Measurements from ENCODE around the gene MTHFD1L. TPM values are rescaled to one million over a fixed set of nuclear protein-coding genes. Genes with fewer than 3 reads are reported as not detected.

Gene MTHFD1L
- total RNA-seq, 6 experiments from 2014 or later: 67.5 to 88.7 (median 80.9) TPM

DNA sequence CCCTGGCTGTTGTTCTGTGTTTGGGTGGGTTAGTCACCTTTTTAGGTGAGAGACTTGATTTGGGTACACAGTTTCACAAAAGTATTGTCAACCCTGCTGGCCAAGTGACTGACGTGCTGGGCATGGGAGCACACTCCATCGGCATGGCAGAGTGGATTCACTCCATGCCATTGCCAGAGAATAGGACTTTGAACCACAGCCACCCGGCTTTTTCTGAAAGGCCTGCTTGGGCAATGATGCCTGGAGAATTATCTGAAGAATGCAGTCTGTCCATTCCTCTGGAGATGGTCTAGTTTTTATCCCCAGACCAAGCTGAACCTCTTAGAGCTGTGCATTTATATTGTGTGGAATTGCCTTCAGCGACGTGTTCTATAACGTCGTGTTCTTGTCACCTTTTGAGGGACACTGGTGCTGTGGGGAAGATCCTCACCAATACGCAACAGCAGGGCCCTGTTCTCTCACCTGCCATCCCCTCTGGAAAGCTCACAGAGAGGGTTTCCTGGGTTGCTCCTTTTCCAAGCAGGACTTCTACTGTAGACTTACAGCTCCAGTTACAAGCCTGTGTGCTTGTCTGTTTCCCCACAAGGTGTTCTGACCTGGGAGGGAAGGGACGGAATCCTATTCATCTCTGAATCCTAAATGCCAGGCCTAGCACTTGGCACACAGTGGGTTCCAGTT is 190.9 kb downstream of the MTHFD1L start:
- H3K27ac Mint-ChIP-seq: peak overlapping the region; percentile 18; the same call in 1 of the 2 replicates
- peaks cover 27% of the 10 kb centered on the region for H3K4me1 Mint-ChIP-seq (ENCODE audit: low read depth)

DNA sequence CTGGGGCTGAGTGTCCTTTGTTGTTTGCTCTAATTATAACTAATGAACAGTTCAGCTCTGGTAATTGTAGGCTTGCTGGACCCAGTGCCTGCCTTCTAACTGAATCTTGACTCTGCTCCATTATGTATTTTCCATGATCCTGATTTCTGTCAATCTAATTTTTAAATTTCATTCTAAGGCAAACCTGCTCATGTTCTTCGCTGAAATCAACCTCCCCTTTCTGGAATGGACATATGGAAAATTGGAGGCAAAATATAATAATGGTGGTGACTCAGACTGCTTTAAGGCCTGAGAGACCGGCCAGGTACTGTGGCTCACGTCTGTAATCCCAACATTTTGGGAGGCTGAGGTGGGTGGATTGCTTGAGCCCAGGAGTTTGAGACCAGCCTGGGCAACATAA is 191.6 kb downstream of the MTHFD1L start:
- 0 out of 2 replicates have a peak overlapping the region, but pooled peaks have one; percentile 18 for H3K27ac Mint-ChIP-seq
- peaks cover 30% of the 10 kb centered on the region for H3K36me3 Mint-ChIP-seq (ENCODE audit: low read depth)
- TF ChIP-seq, protein P1, sequence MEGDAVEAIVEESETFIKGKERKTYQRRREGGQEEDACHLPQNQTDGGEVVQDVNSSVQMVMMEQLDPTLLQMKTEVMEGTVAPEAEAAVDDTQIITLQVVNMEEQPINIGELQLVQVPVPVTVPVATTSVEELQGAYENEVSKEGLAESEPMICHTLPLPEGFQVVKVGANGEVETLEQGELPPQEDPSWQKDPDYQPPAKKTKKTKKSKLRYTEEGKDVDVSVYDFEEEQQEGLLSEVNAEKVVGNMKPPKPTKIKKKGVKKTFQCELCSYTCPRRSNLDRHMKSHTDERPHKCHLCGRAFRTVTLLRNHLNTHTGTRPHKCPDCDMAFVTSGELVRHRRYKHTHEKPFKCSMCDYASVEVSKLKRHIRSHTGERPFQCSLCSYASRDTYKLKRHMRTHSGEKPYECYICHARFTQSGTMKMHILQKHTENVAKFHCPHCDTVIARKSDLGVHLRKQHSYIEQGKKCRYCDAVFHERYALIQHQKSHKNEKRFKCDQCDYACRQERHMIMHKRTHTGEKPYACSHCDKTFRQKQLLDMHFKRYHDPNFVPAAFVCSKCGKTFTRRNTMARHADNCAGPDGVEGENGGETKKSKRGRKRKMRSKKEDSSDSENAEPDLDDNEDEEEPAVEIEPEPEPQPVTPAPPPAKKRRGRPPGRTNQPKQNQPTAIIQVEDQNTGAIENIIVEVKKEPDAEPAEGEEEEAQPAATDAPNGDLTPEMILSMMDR (IDR thresholded peaks at IDR 0.05): no peak

More for the DNA sequence above, 190.9 kb downstream of the MTHFD1L start:
- TF ChIP-seq, protein P1 (IDR thresholded peaks at IDR 0.05): no peak
- peaks cover 37% of the 10 kb centered on the region for H3K36me3 Mint-ChIP-seq (ENCODE audit: low read depth)
- H3K27me3 Mint-ChIP-seq (ENCODE audit: insufficient read depth): no peaks in the 10 kb centered on the region; the same call in 1 of the 2 replicates
- no peak overlapping the region for H3K4me3 Mint-ChIP-seq
- H3K9me3 Mint-ChIP-seq: no peaks in the 10 kb centered on the region
- DNase-seq: no peak

DNA sequence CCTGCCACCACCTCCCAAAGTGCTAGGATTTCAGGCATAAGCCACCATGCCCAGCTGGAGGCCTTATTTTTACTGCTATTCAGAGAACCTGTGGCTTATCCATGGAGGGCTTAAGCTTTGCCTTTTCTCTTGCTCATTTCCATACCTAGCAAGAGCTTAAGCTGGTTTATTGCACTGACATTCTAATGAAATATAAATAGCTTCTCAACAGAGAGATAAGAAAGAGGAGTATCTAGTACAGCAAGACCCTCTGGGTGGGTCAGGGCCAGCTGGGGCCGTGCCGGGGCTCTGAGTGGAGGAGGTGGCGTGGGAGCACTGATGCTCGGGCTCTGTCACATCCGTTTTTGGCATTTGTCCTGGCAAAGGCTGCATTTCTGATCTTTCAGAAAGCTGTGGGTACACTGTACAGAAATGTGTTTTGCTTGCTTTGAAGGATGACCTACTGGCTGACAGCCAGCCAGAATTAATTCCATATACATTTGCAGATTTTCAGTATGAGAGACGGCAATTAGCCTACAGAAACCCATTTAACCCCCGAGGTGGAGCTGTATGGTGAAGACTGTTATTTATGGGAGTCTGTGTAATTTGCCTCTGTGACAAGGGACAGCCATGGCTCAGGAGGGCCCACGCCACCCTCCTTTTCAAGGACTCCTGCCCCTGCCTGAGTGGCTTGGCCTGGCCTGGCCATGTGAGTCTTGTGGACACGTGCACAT is 192.7 kb downstream of the MTHFD1L start:
- DNase-seq: no peak
- no peak overlapping the region for H3K4me3 Mint-ChIP-seq
- H3K4me1 Mint-ChIP-seq (ENCODE audit: low read depth): peaks cover 34% of the 10 kb centered on the region
- H3K36me3 Mint-ChIP-seq (ENCODE audit: low read depth): peaks cover 29% of the 10 kb centered on the region
- TF ChIP-seq, protein P1 (IDR thresholded peaks at IDR 0.05): no peak
- H3K9me3 Mint-ChIP-seq: no peaks in the 10 kb centered on the region
- H3K27ac Mint-ChIP-seq: peak overlapping the region; percentile 53
- H3K27me3 Mint-ChIP-seq (ENCODE audit: insufficient read depth): no peaks in the 10 kb centered on the region

More for the DNA sequence above, 191.6 kb downstream of the MTHFD1L start:
- no peak for DNase-seq
- H3K4me3 Mint-ChIP-seq: no peak overlapping the region
- H3K27me3 Mint-ChIP-seq (ENCODE audit: insufficient read depth): no peaks in the 10 kb centered on the region; the same call in 1 of the 2 replicates
- H3K4me1 Mint-ChIP-seq (ENCODE audit: low read depth): peaks cover 27% of the 10 kb centered on the region
- H3K9me3 Mint-ChIP-seq: no peaks in the 10 kb centered on the region

DNA sequence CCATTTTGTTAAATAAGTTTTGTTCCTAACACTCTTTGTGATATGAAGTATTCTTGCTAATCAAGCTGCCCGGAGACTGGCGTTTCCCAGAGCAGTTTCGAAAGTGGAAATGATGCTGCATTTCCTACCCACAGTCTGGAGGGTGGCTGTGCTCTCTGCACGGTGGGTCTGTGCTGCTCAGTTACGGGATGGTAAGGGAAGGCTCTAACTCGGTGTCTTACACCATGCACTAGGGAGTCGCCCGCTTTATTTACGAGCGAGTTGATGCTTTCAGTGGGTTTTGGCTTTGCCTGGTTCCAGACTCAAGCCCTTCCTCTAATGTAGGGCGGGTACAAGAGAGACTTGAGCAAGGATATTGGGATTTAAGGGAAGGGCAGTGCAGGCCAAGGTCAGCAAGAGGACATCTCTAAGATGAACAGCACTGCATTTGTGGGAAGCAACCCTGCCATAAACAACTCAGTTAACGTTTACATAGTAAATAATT is 194.2 kb downstream of the MTHFD1L start:
- H3K4me3 Mint-ChIP-seq: peak overlapping the region; percentile 53
- no peaks in the 10 kb centered on the region for H3K9me3 Mint-ChIP-seq
- H3K27ac Mint-ChIP-seq: peak overlapping the region; percentile 98
- TF ChIP-seq, protein P1 (IDR thresholded peaks at IDR 0.05): no peak
- H3K4me1 Mint-ChIP-seq (ENCODE audit: low read depth): peaks cover 42% of the 10 kb centered on the region
- H3K27me3 Mint-ChIP-seq (ENCODE audit: insufficient read depth): no peaks in the 10 kb centered on the region
- DNase-seq: no peak
- H3K36me3 Mint-ChIP-seq (ENCODE audit: low read depth): peaks cover 26% of the 10 kb centered on the region

DNA sequence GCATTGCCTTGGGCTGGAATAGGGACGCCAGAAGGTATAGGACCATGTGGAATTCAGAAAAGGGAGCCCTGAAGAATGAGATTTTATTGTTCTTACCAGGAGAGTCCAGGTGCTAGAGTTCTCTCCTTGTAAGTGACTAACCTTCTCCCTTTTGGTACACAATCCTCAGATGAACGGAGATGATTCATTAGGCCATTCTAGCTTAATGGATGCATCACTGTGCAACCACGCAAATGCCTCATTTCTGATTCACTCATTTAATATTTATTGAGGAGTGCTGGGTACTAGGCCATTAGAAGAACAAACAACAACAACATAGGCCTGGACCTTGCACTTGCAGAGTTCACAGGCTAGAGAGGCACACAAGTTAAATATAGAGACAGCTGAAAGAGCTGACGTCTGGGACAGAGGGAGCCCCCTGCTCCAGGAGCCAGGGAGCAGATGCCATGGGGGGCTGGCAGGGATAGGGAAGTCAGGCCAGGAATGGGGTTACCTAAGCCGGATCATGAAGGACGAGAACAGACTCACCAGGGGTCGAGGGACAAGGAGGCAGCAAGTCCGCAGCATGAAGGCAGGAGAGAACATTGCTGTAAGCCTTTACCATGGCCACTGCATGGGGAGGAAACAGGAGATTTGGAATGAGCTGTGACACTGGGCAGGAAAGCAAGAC is 194.7 kb downstream of the MTHFD1L start:
- H3K27me3 Mint-ChIP-seq (ENCODE audit: insufficient read depth): no peaks in the 10 kb centered on the region
- H3K27ac Mint-ChIP-seq: peak overlapping the region; percentile 98
- peak; percentile 94 for DNase-seq
- TF ChIP-seq, protein P1 (IDR thresholded peaks at IDR 0.05): no peak
- peaks cover 24% of the 10 kb centered on the region for H3K36me3 Mint-ChIP-seq (ENCODE audit: low read depth)
- peaks cover 42% of the 10 kb centered on the region for H3K4me1 Mint-ChIP-seq (ENCODE audit: low read depth)
- H3K4me3 Mint-ChIP-seq: peak overlapping the region; percentile 71
- no peaks in the 10 kb centered on the region for H3K9me3 Mint-ChIP-seq
